GM12878 (cell line): ENCODE measurements around the gene ZFP90.

Experiments
- ATF7 ChIP-seq: fragments of 450-650 bp; IDR thresholded peaks from 2 replicates; pipeline ENCODE4 v1.6.1; 2016; ENCODE audit warnings: low read depth, mild to moderate bottlenecking
- CEBPZ ChIP-seq: fragments of 150-350 bp; IDR thresholded peaks from 2 replicates; pipeline ENCODE4 v1.6.1; 2016; ENCODE audit warnings: low read depth, low read length
- CTCF ChIP-seq, 3 experiments: IDR thresholded peaks in 2 of 3; conservative IDR thresholded peaks in 1 of 3; 2 replicates each; pipeline ENCODE4 v1.5.1; 2011; ENCODE audit warnings: low read depth in 3 of 3, low read length in 3 of 3, mild to moderate bottlenecking in 3 of 3, control low read depth in 2 of 3, moderate library complexity in 2 of 3, inconsistent platforms in 1 of 3, mixed read lengths in 1 of 3; ENCODE audit not compliant: control insufficient read depth in 2 of 3, insufficient read depth in 1 of 3; ENCODE audit errors: extremely low read depth in 1 of 3
- E4F1 ChIP-seq: fragments of 450-650 bp; IDR thresholded peaks from 2 replicates; pipeline ENCODE4 v1.6.1; 2018; ENCODE audit warnings: borderline replicate concordance, mild to moderate bottlenecking; ENCODE audit not compliant: partially characterized antibody
- GATAD2B ChIP-seq: fragments of 450-650 bp; conservative IDR thresholded peaks from 2 replicates; pipeline ENCODE4 v1.6.1; 2017; ENCODE audit warnings: low read depth, mild to moderate bottlenecking, moderate library complexity
- NBN ChIP-seq: fragments of 450-650 bp; IDR thresholded peaks from 2 replicates; pipeline ENCODE4 v1.6.1; 2016
- POU2F2 ChIP-seq: IDR thresholded peaks from 3 replicates; pipeline ENCODE4 v1.6.1; 2011; ENCODE audit warnings: low read depth, mild to moderate bottlenecking, low read length, borderline replicate concordance
- SP1 ChIP-seq: IDR thresholded peaks from one replicate; pipeline ENCODE4 v1.6.1; 2011; ENCODE audit warnings: low read depth, low read length
- TCF12 ChIP-seq: IDR thresholded peaks from 2 replicates; pipeline ENCODE4 v1.6.1; 2011; ENCODE audit warnings: low read depth, mild to moderate bottlenecking, low read length
- ZNF24 ChIP-seq: fragments of 450-650 bp; IDR thresholded peaks from 2 replicates; pipeline ENCODE4 v1.6.1; 2017; ENCODE audit warnings: antibody characterized with exemption, mild to moderate bottlenecking

- TF ChIP-seq TCF12 (no peak), NBN (no peak), CTCF (IDR thresholded peaks at IDR 0.05 in 2 of 3, conservative IDR thresholded peaks at IDR 0.05 in 1 of 3; ENCODE audit: control insufficient read depth in 2 of 3, extremely low read depth in 1 of 3, insufficient read depth in 1 of 3, low read depth in 3 of 3, low read length in 3 of 3) (no peak), CEBPZ (no peak), SP1 (no peak), ZNF24 (no peak), E4F1 (no peak), POU2F2 (no peak), GATAD2B (no peak), ATF7 (no peak)
These were observed 9.9 kb downstream of the ZFP90 start for GRCh38 chr16:68548947-68549346.
